Fibroblast of upper back skin (primary cell): Measurements from ENCODE around the gene PEX1.
"Not testable (repeated sequence)": the region's sequence is repeated elsewhere in the genome, so short reads cannot be mapped to it uniquely, and the experiment has no call there.

ENCODE experiments used
- DNase-seq: peaks from one replicate; pipeline ENCODE4 v3.0.0-alpha.2; 2013

Gene PEX1

DNA sequence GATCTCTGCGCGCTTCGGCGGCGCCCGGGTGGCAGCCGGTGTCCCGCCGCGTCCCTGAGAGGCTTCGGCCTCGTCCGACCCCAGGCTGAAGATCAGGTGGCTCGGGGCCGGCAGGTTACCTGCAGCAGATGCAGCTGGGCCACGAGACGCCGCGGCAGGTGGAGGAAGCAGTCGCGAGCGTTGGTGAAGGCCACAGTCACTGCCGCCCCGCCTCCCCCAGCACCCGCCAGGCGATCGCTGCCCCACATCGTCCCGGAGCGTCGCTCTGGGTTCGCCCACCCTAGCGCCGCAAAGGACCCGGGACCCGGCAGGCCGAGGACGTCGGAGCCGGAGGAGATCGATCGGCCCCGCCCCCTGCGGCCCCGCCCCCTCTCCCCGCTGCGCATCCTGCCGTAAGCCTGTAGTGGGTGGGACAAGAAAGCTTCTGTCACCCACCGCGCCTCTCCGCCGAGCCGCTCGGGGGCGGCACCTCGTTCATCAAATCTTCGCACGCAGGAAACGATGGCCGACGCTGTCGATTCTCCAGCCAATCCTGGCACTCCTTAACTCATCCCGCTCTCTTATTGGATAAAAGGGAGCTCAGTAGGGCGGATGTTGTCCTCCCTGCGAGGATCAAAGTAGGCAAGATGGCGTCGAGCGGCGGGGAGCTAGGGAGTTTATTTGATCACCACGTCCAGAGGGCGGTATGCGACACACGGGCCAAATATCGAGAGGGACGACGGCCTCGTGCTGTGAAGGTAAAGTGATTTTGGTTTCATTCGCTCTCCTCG, at the start of gene PEX1, which contains the start of gene RBM48:
Gene PEX1, minus strand, starts transcription at position 333 of the 770 bp plus-strand sequence. Its CDS starts 85 bp downstream, at position 248.
Gene RBM48, plus strand, starts transcription at position 608 of the 770 bp plus-strand sequence. Its CDS starts 19 bp downstream, at position 627.
- DNase-seq: peak; percentile 99

GRCh38 chr7:92576296-92576695, 48.0 kb upstream of the PEX1 start:
- no peak for DNase-seq

GRCh38 chr7:92569137-92569536, 40.8 kb upstream of the PEX1 start:
- DNase-seq: no peak

- no peak for DNase-seq
Measured at GRCh38 chr7:92567460-92567859, 39.1 kb upstream of the PEX1 start.

GRCh38 chr7:92563345-92563744, 35.0 kb upstream of the PEX1 start:
- no peak for DNase-seq

DNA sequence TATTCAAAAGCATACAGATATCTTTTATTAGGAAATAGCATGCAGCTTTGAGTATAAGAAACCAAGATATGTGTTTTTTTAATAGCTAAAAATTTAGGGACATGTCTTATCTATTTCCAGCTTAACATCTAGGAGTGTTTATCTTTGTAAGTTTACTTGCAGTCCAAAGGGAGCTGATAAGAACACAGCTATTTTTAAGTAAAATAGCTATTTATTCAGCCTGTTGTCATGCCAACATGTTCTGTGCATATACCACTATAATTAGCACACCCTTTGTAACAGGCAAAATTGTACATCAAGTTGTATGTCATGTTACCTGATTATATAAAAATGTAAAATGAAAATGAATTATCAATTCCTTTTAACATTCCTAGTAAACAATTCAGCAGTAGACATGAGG, 32.3 kb upstream of the PEX1 start:
- DNase-seq: no peak

- no peak for DNase-seq
Measured at GRCh38 chr7:92557808-92558362, 29.6 kb upstream of the PEX1 start.

- no peak for DNase-seq
Measured at GRCh38 chr7:92557249-92557648, 28.9 kb upstream of the PEX1 start.

DNA sequence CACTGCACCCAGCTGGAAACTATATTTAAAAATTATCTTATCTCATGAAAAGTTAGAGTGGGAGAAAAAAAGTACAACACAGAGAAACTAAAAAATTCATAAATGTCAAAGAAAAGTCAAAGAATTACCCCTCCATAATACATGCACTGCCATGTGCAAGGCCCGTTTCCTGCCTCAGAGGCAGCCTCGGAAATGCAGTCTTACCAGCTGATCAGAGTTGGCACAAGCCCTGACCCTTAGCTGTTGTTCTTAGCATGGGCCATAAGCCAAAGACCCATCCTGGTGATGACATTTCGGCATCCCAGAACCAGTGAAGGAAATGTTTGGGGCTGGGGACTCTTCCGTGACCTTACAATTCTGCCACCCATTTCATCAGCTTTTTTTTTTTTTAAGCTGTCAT, 21.9 kb upstream of the PEX1 start:
- DNase-seq: no peak

GRCh38 chr7:92547579-92547978, 19.3 kb upstream of the PEX1 start:
- DNase-seq: no peak

GRCh38 chr7:92546856-92547497, 18.7 kb upstream of the PEX1 start:
- no peak for DNase-seq

DNA sequence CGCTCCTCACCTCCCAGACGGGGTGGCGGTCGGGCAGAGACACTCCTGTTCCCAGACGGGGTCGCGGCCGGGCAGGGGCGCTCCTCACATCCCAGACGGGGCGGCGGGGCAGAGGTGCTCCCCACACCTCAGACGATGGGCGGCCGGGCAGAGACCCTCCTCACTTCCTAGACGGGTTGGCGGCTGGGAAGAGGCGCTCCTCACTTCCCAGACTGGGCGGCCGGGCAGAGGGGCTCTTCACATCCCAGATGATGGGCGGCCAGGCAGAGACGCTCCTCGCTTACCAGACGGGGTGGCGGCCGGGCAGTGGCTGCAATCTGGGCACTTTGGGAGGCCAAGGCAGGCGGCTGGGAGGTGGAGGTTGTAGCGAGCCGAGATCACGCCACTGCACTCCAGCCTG, 16.8 kb upstream of the PEX1 start:
- not testable (repeated sequence) for DNase-seq

DNA sequence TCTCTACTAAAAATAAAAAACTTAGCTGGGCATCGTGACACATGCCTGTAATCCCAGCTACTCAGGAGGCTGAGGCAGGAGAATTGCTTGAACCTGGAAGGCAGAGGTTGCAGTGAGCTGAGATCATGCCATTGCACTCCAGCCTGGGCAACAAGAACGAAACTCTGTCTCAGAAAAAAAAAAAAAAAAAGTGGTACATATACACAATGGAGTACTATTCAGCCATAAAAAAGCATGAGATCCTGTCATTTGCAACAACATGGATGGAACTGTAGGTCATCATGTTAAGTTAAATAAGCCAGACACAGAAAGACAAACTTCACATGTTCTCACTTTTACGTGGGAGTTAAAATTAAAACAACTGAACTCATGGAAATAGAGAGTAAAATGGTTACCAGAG, 15.2 kb upstream of the PEX1 start:
- not testable (repeated sequence) for DNase-seq

- no peak for DNase-seq
Measured at GRCh38 chr7:92534572-92534971, 6.3 kb upstream of the PEX1 start.

DNA sequence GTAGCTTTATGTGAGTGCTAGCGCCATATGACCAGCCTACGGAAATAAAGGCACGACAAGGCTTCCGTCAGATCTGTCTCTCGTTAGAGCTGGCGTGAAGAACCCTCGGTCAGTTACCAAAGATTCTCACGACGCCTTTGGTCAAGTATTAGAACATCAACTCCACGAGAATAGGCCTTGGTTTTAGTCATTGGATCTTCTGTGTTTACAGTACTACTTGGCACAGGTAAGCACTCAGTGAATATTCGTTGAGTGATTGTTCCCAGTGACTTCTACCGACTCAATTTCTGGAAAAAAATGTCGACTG, 591 bp upstream of the PEX1 start:
- no peak for DNase-seq

- peak; percentile 36 for DNase-seq
Measured at GRCh38 chr7:92527300-92528187, 776 bp downstream of the PEX1 start.

DNA sequence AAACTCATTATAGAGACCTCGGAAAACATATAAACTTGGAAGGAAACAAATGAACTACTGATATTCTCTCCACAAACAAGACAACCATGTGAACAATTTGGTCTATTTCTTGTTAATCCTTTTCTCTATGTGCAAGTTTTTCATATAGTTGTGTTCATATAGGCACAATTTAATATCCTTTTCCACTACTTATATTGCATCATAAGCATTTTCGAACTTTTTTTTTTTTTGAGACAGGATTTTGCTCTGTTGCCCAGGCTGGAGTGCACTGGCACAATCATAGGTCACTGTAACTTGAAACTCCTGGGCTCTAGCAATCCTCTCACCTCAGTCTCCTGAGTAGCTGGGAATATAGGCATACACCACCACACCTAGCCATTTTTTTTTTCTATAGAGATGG, 5.2 kb downstream of the PEX1 start:
- no peak for DNase-seq

- no peak for DNase-seq
Measured at GRCh38 chr7:92520024-92520423, 8.3 kb downstream of the PEX1 start.

- DNase-seq: peak; percentile 53
Measured at GRCh38 chr7:92517631-92518030, 10.7 kb downstream of the PEX1 start.

DNA sequence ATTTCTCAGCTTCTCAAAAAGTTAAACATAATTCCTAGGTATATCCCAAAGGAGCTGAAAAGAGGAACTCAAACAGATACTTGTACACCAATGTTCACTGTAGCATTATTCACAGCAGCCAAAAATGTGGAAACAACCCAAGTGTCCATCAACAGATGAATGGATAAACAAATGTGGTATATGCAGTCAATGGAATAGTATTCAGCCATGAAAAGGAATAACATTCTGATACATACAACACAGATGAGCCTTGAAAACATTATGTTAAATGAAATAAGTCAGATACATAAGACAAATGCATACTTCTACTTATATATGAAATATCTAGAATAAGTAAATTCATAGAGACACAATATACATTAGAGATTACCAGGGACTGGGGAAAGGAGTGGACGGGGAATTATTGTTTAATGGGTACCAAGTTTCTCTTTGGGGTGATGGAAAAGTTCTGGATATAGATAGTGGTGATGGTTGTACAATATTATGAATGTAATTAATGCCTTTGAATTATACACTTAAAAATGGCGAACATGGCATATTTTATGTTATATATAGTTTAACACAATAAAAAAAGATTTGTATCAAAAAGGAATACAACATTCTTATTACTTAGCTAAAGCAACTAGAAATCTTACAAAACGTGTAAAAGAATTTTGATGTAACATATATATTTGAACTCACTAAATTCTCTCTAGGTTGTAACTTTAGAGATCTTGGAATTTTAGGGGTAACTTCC, 15.0 kb downstream of the PEX1 start:
- no peak for DNase-seq

- no peak for DNase-seq
Measured at GRCh38 chr7:92508946-92509345, 19.4 kb downstream of the PEX1 start.

GRCh38 chr7:92506363-92506762, 22.0 kb downstream of the PEX1 start:
- DNase-seq: no peak

GRCh38 chr7:92504563-92504962, 23.8 kb downstream of the PEX1 start:
- no peak for DNase-seq
